HG03064 (cell line): ENCODE data around the gene METTL21A.

Experiments
- ATAC-seq: cut with Tn5 transposase; IDR thresholded peaks from one replicate; pipeline ENCODE4 v1.9.1; 2021; ENCODE audit warnings: low read depth; ENCODE audit not compliant: unreplicated experiment

METTL21A gene

DNA sequence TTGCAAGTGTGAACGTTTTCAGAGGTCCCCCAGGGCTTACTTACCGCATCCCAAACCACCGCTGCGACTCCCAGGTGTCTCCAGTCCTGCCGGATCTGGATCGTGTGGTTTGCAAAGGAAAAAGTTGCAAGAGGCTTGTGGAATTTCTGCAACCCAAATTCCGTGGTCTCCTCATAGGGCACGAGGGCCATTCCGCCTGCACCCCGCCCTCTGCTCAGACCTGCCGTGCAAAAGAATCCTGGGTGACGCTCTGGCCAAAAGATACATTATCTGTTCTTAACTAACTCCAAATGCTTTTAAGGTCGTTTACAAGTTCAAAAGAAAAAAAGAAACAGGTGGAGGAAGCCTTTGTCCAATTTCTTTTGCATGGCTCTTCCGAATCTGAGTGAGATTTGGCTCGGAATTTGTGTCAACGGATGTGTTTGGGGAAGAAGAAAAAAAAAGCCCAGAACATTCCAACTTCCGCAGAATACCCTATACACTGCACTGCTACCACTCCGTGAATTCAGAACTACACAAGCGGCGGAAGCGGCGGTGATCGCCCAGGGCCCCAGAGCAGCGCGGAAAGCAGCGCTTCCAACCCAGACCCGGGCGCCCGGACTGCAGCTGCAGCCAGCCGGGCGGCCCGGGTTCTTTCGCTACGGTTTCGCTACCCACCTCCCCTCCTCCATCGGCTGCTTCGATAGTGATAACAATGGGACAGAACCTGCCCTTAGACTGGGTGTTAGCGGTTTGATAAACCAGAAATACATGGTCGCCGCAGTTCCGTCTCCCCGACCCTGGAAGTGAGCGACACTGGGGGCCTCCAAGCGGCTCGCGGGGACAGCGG lies 795 bp downstream of the METTL21A start:
- peak; percentile 38 for ATAC-seq

DNA sequence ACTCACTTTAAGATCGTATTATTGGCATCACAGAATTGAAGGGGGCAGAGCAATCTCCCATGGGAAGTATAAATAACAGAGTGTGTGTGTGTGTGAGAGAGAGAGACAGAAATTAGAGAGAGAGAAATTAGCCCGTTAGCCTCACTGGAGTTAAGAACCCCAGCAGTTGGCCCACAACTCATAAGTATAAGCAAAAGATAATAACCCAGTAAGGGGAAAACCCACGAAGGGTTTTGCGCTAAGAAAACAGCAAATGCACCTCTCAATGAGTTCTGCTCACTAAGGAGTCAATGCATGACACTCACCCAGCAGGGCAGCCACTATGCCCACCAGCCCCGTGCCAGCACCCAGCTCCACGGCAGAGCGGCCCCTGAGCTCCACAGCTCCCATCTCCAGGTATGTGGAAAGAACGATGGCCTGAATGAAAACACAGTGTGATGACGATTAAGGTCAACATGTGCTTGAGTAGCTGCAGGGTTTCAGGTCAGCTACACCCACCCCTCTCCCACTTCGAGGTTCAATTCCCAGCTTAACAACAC lies 3.6 kb downstream of the METTL21A start:
- ATAC-seq: no peak

DNA sequence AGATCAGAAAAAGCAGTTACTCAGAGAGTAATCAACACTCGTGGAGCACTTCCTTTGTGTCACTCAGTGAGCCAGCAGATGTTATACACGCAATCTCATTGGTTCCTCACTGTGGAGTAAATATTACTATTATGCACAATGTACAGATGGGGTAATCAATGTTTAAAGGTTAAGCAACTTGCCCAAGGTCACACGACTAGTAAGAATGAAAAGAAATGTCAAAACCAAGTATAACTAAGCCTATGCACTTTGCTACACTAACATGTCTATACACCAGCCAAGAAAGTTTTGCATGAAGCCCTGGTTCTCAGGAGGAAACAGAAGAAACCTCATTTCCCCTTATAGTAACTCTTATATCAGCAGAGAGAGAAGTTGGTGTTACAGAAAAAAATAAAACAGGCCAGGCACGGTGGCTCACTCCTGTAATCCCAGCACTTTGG lies 5.4 kb downstream of the METTL21A start:
- peak; percentile 45 for ATAC-seq

DNA sequence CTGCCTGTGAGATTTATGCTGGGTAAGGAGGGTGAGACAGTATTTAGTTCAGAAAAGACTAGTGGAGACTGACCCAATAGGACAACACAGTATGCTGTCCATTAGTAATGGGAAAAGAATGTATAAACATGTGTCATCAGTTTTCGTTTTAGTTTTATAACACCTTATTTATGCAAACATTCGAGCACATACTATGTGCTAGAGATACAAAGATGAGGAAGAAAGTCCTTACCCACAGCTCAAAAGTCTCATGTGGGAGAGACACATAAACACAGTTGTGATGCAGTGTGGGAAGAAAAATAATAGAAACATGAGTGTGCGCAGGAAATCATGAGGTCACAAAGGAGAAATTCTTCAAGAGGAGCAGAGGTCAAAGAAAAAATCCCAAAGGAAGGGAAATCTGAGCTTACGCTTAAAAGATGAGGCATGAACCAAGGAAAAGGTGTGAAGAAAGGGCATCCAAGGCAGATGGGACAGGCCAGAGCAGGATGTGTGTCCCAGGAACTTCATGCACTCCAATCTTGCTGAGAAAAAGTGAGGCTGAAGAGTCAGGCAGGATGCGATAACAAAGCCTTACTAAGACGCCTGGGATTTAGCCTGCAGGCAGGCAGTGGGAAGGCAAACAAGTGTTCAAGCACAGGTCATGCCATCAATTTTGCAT lies 8.1 kb downstream of the METTL21A start:
- no peak for ATAC-seq

DNA sequence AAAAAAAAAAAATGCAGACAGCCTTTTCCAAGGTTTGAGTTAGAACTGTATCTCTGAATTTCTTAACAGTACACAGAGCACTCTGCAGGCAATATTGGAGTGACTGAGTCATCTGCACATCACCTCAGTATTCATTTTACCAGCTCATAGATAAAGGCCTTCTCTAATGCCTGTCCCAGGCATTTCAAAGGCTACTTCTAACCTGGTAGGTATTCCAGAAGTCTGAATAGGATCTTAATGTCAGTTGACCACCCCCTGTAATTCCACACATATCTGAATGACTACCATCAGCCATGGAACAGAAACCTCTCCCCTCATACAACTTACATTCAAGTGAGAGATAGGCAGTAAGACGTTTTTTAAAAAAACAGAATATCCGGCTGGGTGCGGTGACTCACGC lies 9.0 kb downstream of the METTL21A start:
- ATAC-seq: no peak

- ATAC-seq: no peak
Measured at GRCh38 chr2:207614824-207615223, 10.4 kb downstream of the METTL21A start.

DNA sequence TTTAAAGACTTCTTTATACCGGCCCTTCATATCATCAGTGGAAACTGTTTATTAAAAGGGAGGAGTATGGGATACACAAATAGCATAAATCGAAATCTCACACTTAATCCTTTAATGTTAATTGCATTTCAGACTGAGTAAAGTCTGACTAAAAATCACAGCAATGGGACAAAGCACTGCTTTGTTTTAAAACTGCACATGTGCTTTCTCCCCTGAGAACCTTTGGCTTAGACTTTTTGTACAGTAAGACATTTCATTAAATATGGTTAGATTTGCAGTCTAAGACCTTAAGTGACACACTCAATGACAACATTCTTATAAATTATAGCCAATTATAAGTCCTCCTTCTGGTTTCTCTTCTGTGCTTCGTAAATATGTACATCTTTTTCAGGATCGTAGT lies 12.5 kb downstream of the METTL21A start:
- no peak for ATAC-seq

GRCh38 chr2:207606829-207607228 lies 18.4 kb downstream of the METTL21A start:
- no peak for ATAC-seq

DNA sequence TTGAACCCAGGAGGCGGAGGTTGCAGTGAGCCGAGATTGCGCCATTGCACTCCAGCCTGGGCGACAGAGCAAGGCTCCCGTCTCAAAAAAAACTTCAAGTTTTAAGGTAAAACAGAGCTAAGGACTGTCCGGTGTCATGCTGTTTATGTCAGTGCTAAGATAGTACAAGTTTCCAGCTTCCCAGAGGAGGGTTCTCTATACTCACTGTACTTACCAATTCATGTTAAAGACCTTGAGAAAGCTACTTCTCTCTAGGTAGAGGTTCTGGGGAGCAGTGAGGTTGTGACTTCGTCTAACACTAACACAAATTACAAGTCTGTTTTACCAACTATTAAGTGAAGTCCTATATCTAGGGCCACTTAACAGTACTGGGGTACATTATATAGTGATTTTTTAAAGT lies 18.8 kb downstream of the METTL21A start:
- no peak for ATAC-seq

DNA sequence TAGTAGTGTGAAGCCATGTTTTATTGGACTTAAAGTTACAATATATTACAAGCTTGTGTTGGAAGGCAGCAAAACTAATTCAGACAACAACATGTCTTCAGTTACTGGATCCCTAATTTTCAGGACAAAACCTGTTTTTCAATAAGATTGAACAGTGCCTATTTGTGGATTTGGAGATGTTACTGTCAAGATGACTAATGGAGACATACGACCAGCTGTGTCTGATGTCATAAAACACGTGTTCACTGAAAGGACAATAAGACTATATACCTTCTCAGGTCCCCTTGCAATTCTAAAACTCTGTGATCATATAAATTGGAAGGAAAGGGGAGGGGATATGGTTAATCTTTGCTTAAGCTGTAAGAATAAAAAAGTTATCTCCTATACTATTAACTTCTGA lies 21.7 kb downstream of the METTL21A start:
- no peak for ATAC-seq

DNA sequence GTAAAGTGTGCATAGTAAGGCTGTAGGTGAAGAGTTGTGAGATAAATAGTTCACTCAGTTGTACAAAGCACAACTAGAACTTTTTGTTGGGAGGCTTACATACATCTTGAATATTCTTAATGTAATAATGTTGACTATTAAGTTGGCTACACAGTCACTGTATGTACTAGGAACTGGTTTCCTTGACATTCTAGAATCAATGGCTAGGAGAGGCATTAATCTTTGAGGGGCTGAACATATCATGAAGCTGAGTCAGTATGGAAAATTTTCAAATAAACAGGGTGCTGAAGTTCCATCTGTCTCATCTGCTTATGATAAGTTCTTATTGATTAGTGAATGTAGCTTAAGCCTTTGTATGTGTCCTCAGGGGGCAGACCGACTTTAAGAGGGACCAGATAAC lies 23.4 kb downstream of the METTL21A start:
- ATAC-seq: no peak

- no peak for ATAC-seq
Measured at GRCh38 chr2:207600231-207600630, 25.0 kb downstream of the METTL21A start.

DNA sequence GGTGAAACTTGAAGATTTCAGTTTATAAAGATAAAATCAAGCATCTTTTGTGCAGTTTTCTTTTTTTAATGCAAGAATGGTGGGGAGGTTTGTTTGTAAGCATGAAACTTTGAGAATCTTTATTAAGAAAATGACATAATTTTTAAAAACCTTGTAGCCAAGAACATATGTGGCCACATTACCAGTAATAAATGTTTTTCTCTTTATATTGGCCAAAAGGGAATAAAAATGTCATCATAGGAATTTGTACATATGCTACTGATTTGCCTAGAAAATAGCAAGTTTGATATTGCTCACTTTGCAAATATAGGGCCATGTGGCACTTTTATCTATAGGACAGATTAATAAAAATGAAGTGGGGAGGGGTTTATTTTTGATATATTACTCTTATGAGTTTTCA lies 25.6 kb downstream of the METTL21A start:
- ATAC-seq: no peak

- ATAC-seq: no peak
Measured at GRCh38 chr2:207594731-207595130, 30.5 kb downstream of the METTL21A start.

DNA sequence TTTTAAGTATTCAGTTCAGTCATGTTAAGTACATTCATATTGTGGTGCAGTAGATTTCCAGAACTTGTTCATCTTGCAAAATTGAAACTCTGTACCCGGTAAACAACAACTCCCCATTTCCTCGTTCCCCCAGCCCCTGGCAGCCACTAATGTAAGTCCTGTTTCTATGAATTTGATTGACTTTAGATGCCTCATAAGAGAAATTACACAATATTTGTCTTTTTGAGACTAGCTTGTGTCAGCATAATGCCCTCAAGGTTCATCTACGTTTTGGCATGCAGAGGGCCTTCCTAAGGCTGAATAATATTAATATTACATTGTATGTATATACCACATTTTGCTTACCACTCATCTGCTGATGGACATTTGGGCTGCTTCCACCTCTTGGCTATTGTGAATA lies 30.9 kb downstream of the METTL21A start:
- no peak for ATAC-seq

- no peak for ATAC-seq
Measured at GRCh38 chr2:207593277-207593676, 31.9 kb downstream of the METTL21A start.

- no peak for ATAC-seq
Measured at GRCh38 chr2:207589143-207589542, 36.1 kb downstream of the METTL21A start.

DNA sequence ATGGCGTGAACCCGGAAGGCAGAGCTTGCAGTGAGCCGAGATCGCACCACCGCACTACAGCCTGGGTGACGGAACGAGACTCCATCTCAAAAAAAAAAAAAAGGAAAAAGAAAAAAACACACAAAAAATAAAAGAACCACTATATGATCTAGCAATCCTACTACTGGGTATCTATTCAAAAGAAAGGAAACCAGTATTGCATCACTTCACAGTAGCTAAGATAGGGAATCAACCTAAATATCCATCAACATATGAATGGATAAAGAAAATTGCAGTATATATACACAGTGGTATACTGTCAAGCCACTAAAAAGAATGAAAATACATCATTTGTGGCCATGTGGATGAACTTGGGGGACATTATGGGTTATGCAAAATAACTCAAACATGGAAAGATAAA lies 37.9 kb downstream of the METTL21A start:
- no peak for ATAC-seq

DNA sequence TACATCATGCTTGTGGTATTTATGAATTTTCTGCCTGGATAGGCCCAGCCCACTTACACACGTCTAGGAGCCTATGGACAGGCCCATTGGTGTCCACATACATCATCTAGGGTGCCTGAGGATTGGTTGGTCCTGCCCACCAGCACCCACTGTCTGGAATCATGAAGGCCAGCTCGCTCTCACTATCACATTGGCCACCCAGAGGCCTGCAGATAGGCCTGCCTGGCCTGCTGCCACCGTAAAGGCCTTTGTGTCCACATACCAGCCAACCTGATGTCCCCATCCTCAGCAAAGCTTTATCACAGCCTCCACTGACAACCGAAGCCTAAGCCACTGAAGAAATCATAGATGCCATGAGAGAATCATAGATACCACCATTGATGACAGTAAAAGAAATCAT lies 40.2 kb downstream of the METTL21A start:
- no peak for ATAC-seq

DNA sequence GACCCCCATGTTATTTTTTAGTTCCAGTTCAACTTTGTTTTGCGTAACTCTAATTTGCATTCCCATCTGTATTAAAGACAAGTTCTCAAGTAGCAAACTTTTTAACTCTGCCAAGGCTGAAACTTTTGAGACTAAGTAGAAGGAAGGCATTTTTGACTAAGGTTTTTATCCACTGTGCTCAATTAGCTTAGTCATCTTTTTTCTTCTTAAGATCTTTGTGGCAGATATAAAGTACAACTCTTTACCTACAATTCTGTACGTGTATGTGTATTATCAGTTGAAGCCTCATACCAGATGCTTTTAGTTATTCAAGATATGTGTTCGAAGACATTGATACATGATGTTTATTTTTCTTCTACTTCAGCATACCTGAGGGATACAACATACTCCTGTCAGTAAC lies 53.8 kb downstream of the METTL21A start:
- ATAC-seq: no peak

GRCh38 chr2:207567671-207568070 lies 57.5 kb downstream of the METTL21A start:
- ATAC-seq: no peak
